HUES48 (cell line): ENCODE data around the gene EFNA2.
A peak's percentile ranks its signal among the peaks of the same experiment; 100 is the strongest.

ENCODE experiments used
- H3K27ac ChIP-seq: one replicate; pipeline ENCODE4 v1.7.0; 2013; ENCODE audit warnings: low read depth, low read length, inconsistent platforms
- H3K27me3 ChIP-seq: 2 replicates; pipeline ENCODE4 v1.6.1; 2013; ENCODE audit warnings: mild to moderate bottlenecking, low read length; ENCODE audit not compliant: control insufficient read depth, insufficient read depth
- H3K36me3 ChIP-seq: 2 replicates; pipeline ENCODE4 v1.6.1; 2013; ENCODE audit warnings: low read length; ENCODE audit not compliant: control insufficient read depth, insufficient read depth
- H3K4me1 ChIP-seq: 2 replicates; pipeline ENCODE4 v1.6.1; 2013; ENCODE audit warnings: mild to moderate bottlenecking, low read length; ENCODE audit not compliant: control insufficient read depth, insufficient read depth
- H3K4me3 ChIP-seq: 2 replicates; pipeline ENCODE4 v1.5.1; 2013; ENCODE audit warnings: mild to moderate bottlenecking, low read depth, low read length
- H3K9ac ChIP-seq: 2 replicates; pipeline ENCODE4 v1.6.1; 2013; ENCODE audit warnings: mild to moderate bottlenecking, low read depth, low read length, moderate library complexity
- H3K9me3 ChIP-seq: 2 replicates; pipeline ENCODE4 v1.6.1; 2013; ENCODE audit warnings: low read length; ENCODE audit not compliant: control insufficient read depth, insufficient read depth

Gene EFNA2

GRCh38 chr19:1282588-1283206, 3.0 kb upstream of the EFNA2 start:
- Histone ChIP-seq H3K4me1 (no peaks in the 10 kb centered on the region), H3K27me3 (no peaks in the 10 kb centered on the region; the same call in 1 of the 2 replicates), H3K9me3 (no peaks in the 10 kb centered on the region), H3K9ac (no peak overlapping the region), H3K4me3 (no peak overlapping the region), H3K36me3 (peaks cover 11% of the 10 kb centered on the region), H3K27ac (no peak overlapping the region)

DNA sequence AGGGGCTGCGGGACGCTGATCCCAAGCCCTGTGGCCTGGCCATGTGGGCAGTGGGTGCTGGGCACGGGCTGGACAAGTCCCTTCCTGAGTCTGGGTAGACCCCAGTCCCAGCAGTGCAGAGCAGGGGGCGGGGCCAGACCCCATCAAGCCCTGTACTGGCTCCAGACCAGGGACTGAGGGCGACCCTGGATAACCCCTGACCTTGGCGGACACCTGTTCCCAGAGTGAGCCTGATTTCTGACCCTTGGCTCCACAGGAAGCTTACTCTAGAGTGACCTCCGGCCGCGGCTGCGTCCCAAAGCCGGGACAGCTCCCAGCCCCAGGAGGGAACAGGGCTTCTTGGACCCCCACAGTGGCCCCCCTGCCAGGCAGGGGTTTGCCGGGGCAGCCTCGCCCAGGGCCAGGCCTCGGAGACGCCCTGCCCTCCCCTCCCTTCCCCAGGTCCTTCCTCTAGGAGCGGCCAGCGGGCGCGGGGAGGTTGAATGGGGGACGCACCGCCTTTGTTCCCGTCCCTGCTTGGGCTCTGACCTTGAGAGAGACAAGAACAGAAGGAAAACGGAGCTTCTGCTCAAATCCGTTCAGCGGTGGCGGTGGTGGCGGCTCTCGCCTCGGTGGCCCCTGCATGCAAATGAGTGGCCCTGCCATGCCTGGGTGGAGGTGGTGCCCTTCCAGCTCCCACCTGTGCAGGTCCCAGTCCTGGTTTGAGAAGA, 2.3 kb upstream of the EFNA2 start:
- H3K27ac ChIP-seq, result no peak overlapping the region
- H3K27me3 ChIP-seq, result no peaks in the 10 kb centered on the region; the same call in 1 of the 2 replicates
- H3K4me3 ChIP-seq, result no peak overlapping the region
- peaks cover 11% of the 10 kb centered on the region for H3K36me3 ChIP-seq
- no peaks in the 10 kb centered on the region for H3K9me3 ChIP-seq
- H3K9ac ChIP-seq, result no peak overlapping the region
- no peaks in the 10 kb centered on the region for H3K4me1 ChIP-seq

DNA sequence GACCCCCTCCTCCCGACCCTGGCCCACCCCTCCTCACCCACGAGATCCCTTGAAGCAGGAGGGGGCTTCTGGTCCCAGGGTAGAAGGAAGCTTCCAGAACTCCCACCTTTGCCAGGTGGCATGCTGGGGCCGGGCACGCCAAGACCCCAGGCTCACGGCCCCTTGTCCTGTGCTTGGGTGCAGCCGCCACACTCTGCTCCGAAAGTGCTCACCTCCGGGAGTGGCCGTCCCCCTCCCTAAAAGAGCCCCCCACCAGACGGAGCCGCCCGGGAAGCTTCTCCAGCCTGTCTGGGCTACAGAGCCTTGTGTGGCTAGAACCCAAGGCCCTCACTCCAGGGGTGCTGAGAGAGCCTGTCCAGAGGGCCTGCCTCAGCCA, 1.8 kb upstream of the EFNA2 start:
- peaks cover 7% of the 10 kb centered on the region for H3K36me3 ChIP-seq
- no peak overlapping the region for H3K27ac ChIP-seq
- H3K4me3 ChIP-seq, result no peak overlapping the region
- H3K4me1 ChIP-seq, result no peaks in the 10 kb centered on the region
- no peak overlapping the region for H3K9ac ChIP-seq
- no peaks in the 10 kb centered on the region for H3K9me3 ChIP-seq
- H3K27me3 ChIP-seq, result no peaks in the 10 kb centered on the region; the same call in 1 of the 2 replicates

DNA sequence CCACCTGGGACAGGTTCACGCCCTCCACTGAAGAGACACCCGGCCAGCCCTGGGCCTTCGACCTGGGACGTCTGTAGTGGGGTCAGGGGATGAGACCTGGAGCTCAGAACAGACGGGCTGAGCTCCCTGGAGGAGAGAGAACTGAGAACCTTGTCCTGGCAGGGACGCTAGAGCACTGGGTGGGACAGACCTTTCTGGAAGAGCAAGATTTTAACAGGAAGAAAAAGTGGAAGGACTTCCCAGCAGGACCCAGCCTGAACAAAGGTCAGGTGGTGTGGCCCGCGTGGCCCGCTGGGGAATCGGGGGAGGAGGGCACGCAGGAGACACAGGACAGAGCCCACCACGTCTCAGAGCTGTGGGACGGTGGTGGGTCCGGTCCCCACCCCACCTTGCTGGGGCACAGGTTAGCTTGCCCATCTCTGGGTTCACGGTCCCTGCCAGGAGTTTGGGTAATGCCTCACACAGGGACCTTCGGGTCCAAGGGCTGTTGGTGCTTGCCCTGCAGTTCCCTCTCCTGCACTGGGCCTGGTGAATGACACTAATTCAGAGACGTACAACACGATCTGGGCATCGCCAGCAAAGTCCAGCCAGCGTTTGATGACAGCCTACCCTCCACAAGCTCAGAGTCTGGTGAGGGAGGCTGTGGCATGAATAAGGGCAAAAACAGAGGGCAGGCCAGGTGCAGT, 1.2 kb upstream of the EFNA2 start:
- H3K9ac ChIP-seq, result no peak overlapping the region
- no peaks in the 10 kb centered on the region; the same call in 1 of the 2 replicates for H3K27me3 ChIP-seq
- peaks cover 2% of the 10 kb centered on the region for H3K36me3 ChIP-seq
- no peak overlapping the region for H3K27ac ChIP-seq
- no peak overlapping the region for H3K4me3 ChIP-seq
- H3K4me1 ChIP-seq, result no peaks in the 10 kb centered on the region
- H3K9me3 ChIP-seq, result no peaks in the 10 kb centered on the region

- Histone ChIP-seq H3K9ac (no peak overlapping the region), H3K4me3 (peak overlapping the region; percentile 48; the same call in 1 of the 2 replicates), H3K9me3 (no peaks in the 10 kb centered on the region), H3K27me3 (no peaks in the 10 kb centered on the region; the same call in 1 of the 2 replicates), H3K27ac (no peak overlapping the region), H3K36me3 (no peaks in the 10 kb centered on the region), H3K4me1 (no peaks in the 10 kb centered on the region)
These were observed 515 bp upstream of the EFNA2 start for GRCh38 chr19:1284979-1285736.

DNA sequence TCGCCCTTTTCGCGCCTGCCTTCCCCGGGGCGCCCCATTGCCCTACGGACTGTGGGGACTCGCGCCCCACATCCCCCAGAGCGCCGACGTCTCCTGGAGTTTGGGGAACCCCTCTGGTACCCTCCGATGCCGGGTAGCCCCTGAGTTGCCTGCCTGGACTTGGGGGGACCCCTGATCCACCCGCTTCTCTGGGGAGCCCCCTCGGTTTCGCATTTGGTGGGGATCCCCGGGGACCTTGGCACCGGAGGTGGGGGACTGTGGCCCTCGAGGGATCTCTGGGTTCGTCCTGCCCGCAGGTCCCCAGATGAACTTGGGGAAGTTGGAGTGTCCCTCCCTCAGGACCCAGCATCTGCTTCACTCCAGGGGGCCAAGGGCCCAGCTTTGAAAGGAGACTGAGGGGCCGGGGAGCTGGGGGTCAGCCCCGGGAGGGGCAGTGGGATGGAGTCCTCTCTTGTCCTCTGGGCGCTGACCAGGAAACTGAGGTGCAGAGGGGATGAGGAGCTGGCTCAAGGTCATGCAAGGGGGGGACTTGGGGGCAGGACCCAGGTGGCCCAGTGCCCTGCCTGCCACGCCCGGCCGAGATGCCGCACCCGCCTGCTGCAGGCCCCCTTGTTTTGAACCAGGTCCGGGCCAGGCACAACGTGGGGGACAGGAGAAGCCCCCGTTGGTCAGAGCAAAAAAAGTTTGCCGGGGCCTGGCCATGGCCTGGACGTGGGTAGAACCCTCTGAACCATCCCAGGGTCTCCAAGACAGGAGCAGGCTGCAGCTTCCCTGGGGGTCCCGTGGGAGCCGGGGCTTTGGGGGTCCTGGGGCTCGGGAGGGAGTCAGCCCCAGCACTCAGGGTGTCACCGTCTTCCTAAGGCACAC, 1.0 kb downstream of the EFNA2 start:
- Histone ChIP-seq H3K27me3 (no peaks in the 10 kb centered on the region; the same call in 1 of the 2 replicates), H3K36me3 (no peaks in the 10 kb centered on the region), H3K9ac (no peak overlapping the region), H3K9me3 (no peaks in the 10 kb centered on the region), H3K27ac (no peak overlapping the region), H3K4me1 (no peaks in the 10 kb centered on the region), H3K4me3 (peak overlapping the region; percentile 52)

- no peaks in the 10 kb centered on the region; the same call in 1 of the 2 replicates for H3K27me3 ChIP-seq
- H3K9me3 ChIP-seq, result no peaks in the 10 kb centered on the region
- H3K4me3 ChIP-seq, result no peak overlapping the region
- H3K9ac ChIP-seq, result no peak overlapping the region
- H3K4me1 ChIP-seq, result no peaks in the 10 kb centered on the region
- no peaks in the 10 kb centered on the region for H3K36me3 ChIP-seq
- H3K27ac ChIP-seq, result no peak overlapping the region
These were observed 1.9 kb downstream of the EFNA2 start for GRCh38 chr19:1287354-1288225.

- Histone ChIP-seq H3K9me3 (no peaks in the 10 kb centered on the region), H3K4me3 (no peak overlapping the region), H3K27ac (no peak overlapping the region), H3K36me3 (no peaks in the 10 kb centered on the region), H3K27me3 (no peaks in the 10 kb centered on the region; the same call in 1 of the 2 replicates), H3K4me1 (no peaks in the 10 kb centered on the region), H3K9ac (no peak overlapping the region)
These were observed 2.5 kb downstream of the EFNA2 start for GRCh38 chr19:1288226-1288612.

DNA sequence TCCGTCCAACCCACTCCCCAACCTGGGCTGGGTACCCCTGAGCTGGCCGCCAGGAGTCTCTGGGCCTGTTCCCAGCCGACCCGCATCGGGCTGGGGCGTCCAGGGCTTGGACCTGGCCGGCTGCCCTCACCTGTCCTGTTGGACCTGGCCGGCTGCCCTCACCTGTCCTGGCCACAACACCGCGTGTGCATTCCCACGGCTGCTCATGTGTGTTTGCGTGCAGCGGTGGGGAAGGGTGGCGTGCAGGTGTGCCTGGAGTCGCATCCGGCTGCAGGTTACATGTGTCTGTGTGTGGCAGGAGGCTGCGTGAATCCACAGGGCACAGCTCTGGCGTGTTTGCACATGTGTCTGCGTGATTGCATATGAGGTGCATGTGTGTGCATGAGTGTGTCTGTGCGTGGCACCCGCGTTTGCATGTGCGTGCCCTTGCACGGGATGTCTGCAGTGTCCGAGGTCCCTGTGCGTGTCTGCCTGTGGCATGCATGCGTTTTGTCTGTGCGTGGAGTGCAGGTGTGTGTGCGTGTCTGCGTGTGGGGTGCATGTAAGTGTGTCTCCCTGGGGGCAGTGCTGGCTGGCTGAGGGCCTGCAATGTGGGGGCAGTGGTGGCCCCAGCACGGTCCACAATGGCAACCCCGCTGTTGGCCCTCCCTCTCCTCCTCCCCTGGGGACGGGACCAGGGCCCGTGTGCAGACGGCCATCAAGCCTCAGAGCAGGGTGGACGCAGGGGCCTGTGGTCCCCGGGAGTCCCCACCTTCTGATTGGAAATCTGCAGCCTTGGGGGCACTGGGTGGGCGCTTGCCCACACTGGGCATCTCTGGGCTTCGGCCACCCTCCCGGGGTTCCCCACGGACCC, 3.4 kb downstream of the EFNA2 start:
- Histone ChIP-seq H3K9ac (no peak overlapping the region), H3K27ac (no peak overlapping the region), H3K9me3 (no peaks in the 10 kb centered on the region), H3K4me1 (no peaks in the 10 kb centered on the region), H3K36me3 (no peaks in the 10 kb centered on the region), H3K27me3 (no peaks in the 10 kb centered on the region; the same call in 1 of the 2 replicates), H3K4me3 (no peak overlapping the region)
